ENCODE data around the gene MEGF6.
"Not testable (repeated sequence)": the region's sequence is repeated elsewhere in the genome, so short reads cannot be mapped to it uniquely, and the experiment has no call there.

The MEGF6 gene

GRCh38 chr1:3593745-3594144, 17.6 kb downstream of the MEGF6 start:
- no peak for DNase-seq

- no peak for DNase-seq
Observed at GRCh38 chr1:3593334-3593733, 18.0 kb downstream of the MEGF6 start.

- no peak for DNase-seq
Observed at GRCh38 chr1:3590951-3591865, 20.1 kb downstream of the MEGF6 start.

- DNase-seq = no peak
Observed at GRCh38 chr1:3590139-3590763, 21.1 kb downstream of the MEGF6 start.

GRCh38 chr1:3588395-3588794, 22.9 kb downstream of the MEGF6 start:
- no peak for DNase-seq

- no peak for DNase-seq
Observed at GRCh38 chr1:3586986-3587759, 24.1 kb downstream of the MEGF6 start.

- no peak for DNase-seq
Observed at GRCh38 chr1:3585940-3586568, 25.3 kb downstream of the MEGF6 start.

- not testable (repeated sequence) for DNase-seq
Observed at GRCh38 chr1:3585353-3585868, 25.9 kb downstream of the MEGF6 start.

- no peak for DNase-seq
Observed at GRCh38 chr1:3584915-3585314, 26.4 kb downstream of the MEGF6 start.

GRCh38 chr1:3583751-3584150, 27.6 kb downstream of the MEGF6 start:
- DNase-seq = not testable (repeated sequence)

- DNase-seq = no peak
Observed at GRCh38 chr1:3581296-3582036, 29.8 kb downstream of the MEGF6 start.

- no peak for DNase-seq
Observed at GRCh38 chr1:3580231-3580630, 31.1 kb downstream of the MEGF6 start.

GRCh38 chr1:3579626-3580025, 31.7 kb downstream of the MEGF6 start:
- DNase-seq = no peak

GRCh38 chr1:3578906-3579305, 32.4 kb downstream of the MEGF6 start:
- no peak for DNase-seq

GRCh38 chr1:3578433-3578805, 32.9 kb downstream of the MEGF6 start:
- DNase-seq = no peak

- DNase-seq = no peak
Observed at GRCh38 chr1:3577711-3578432, 33.4 kb downstream of the MEGF6 start.

- DNase-seq = no peak
Observed at GRCh38 chr1:3577300-3577699, 34.0 kb downstream of the MEGF6 start.

- no peak for DNase-seq
Observed at GRCh38 chr1:3575993-3576392, 35.3 kb downstream of the MEGF6 start.

GRCh38 chr1:3575515-3575914, 35.8 kb downstream of the MEGF6 start:
- not testable (repeated sequence) for DNase-seq

GRCh38 chr1:3573500-3573899, 37.8 kb downstream of the MEGF6 start:
- no peak for DNase-seq

GRCh38 chr1:3572638-3573037, 38.7 kb downstream of the MEGF6 start:
- not testable (repeated sequence) for DNase-seq
